Measurements from ENCODE around the gene BCAS1.

The BCAS1 gene

GRCh38 chr20:54013471-54013870 is 56.9 kb downstream of the BCAS1 start:
- no peak for TF ChIP-seq ZNF157 (tag by site-specific recombination; IDR thresholded peaks at IDR 0.05)
- no peak for TF ChIP-seq ZSCAN23 (tag by site-specific recombination; IDR thresholded peaks at IDR 0.05)
- no peak for TF ChIP-seq ZNF248 (tag by site-specific recombination; IDR thresholded peaks at IDR 0.05)
- no peak for TF ChIP-seq ZNF26 (tag by site-specific recombination; IDR thresholded peaks at IDR 0.05)
- no peak for TF ChIP-seq GLI4 (tag by site-specific recombination; IDR thresholded peaks at IDR 0.05)
- no peak for TF ChIP-seq SCRT1 (tag by site-specific recombination; IDR thresholded peaks at IDR 0.05; ENCODE audit: borderline replicate concordance)
- no peak for TF ChIP-seq ZNF488 (tag by site-specific recombination; IDR thresholded peaks at IDR 0.05)
- TF ChIP-seq TRIM28 (IDR thresholded peaks at IDR 0.05; ENCODE audit: borderline replicate concordance, low read length): no peak
- no peak for TF ChIP-seq ZNF366 (tag by site-specific recombination; conservative IDR thresholded peaks at IDR 0.05)
- no peak for TF ChIP-seq ZNF654 (tag by site-specific recombination; IDR thresholded peaks at IDR 0.05; ENCODE audit: low read depth)
- TF ChIP-seq ZNF585B (tag by site-specific recombination; IDR thresholded peaks at IDR 0.05): no peak
- no peak for TF ChIP-seq ZNF830 (tag by site-specific recombination; IDR thresholded peaks at IDR 0.05; ENCODE audit: low read depth)
- no peak for TF ChIP-seq ZNF843 (tag by site-specific recombination; IDR thresholded peaks at IDR 0.05)
- TF ChIP-seq GLIS2 (tag by site-specific recombination; IDR thresholded peaks at IDR 0.05): no peak
- TF ChIP-seq HOXC10 (CRISPR knock-in tag; IDR thresholded peaks at IDR 0.05): no peak
- no peak for TF ChIP-seq ZBTB21 (tag by site-specific recombination; IDR thresholded peaks at IDR 0.05)
- no peak for TF ChIP-seq ZNF707 (tag by site-specific recombination; IDR thresholded peaks at IDR 0.05)
- no peak for TF ChIP-seq ZNF398 (tag by site-specific recombination; IDR thresholded peaks at IDR 0.05)
- Histone ChIP-seq H3K9me3 (ENCODE audit: control insufficient read depth, insufficient read depth, low read depth, low read length) (no peaks in the 10 kb centered on the region), H3K4me1 (ENCODE audit: control insufficient read depth, insufficient read depth, low read length) (no peaks in the 10 kb centered on the region), H3K4me3 (ENCODE audit: low read depth, low read length) (no peak overlapping the region), H3K36me3 (ENCODE audit: control insufficient read depth in 2 of 2, insufficient read depth in 1 of 2, low read length in 2 of 2) (no peaks in the 10 kb centered on the region), H3K27ac (ENCODE audit: extremely low read depth, low read depth, low read length) (no peak overlapping the region)
- ChIA-PET POLR2A (no interaction called here), CTCF (no interaction called here)

- Histone ChIP-seq H3K9me3 (ENCODE audit: control insufficient read depth, insufficient read depth, low read depth, low read length) (no peaks in the 10 kb centered on the region), H3K4me3 (ENCODE audit: low read depth, low read length) (no peak overlapping the region), H3K36me3 (ENCODE audit: control insufficient read depth in 2 of 2, insufficient read depth in 1 of 2, low read length in 2 of 2) (no peaks in the 10 kb centered on the region), H3K4me1 (ENCODE audit: control insufficient read depth, insufficient read depth, low read length) (no peaks in the 10 kb centered on the region), H3K27ac (ENCODE audit: extremely low read depth, low read depth, low read length) (no peak overlapping the region)
- POLR2A ChIA-PET: no interaction called here
- CTCF ChIA-PET: no interaction called here
- TF ChIP-seq ZBTB1 (tag by site-specific recombination; IDR thresholded peaks at IDR 0.05) (no peak), ZNF311 (tag by site-specific recombination; IDR thresholded peaks at IDR 0.05; ENCODE audit: borderline replicate concordance) (no peak), ZBTB44 (tag by site-specific recombination; IDR thresholded peaks at IDR 0.05) (no peak), ELK4 (IDR thresholded peaks at IDR 0.05; ENCODE audit: borderline replicate concordance, low read depth, low read length) (no peak), ZNF639 (tag by site-specific recombination; IDR thresholded peaks at IDR 0.05) (no peak), ZNF677 (tag by site-specific recombination; IDR thresholded peaks at IDR 0.05) (no peak), ZNF596 (tag by site-specific recombination; IDR thresholded peaks at IDR 0.05) (no peak), IKZF3 (tag by site-specific recombination; IDR thresholded peaks at IDR 0.05) (no peak), ZNF350 (tag by site-specific recombination; IDR thresholded peaks at IDR 0.05) (no peak), ZNF76 (tag by site-specific recombination; IDR thresholded peaks at IDR 0.05; ENCODE audit: borderline replicate concordance, low read depth) (no peak)
These were observed 59.0 kb downstream of the BCAS1 start for GRCh38 chr20:54011346-54011745.

Measured in HEK293 (cell line).